ENCODE results near the gene MB21D2. TPM values are rescaled to one million over a fixed set of nuclear protein-coding genes. Genes with fewer than 3 reads are reported as not detected.

The MB21D2 gene
- total and polyA plus RNA-seq, 2 experiments from 2014 or later, result 4.0 to 5.2 TPM

GRCh38 chr3:192831111-192831644 lies 86.5 kb downstream of the MB21D2 start:
- H3K9me3 ChIP-seq (ENCODE audit: low read depth), result no peaks in the 10 kb centered on the region
- no peaks in the 10 kb centered on the region for H3K36me3 ChIP-seq
- no peak overlapping the region for H3K27ac ChIP-seq
- DNase-seq (ENCODE audit: low read depth in 1 of 2, low spot score in 1 of 2), result peak in 1 of 2 donors; percentile 78
- no peak for TF ChIP-seq CTCF (IDR thresholded peaks at IDR 0.05; ENCODE audit: low read depth, low read length)
- H3K27me3 ChIP-seq, result peaks cover 18% of the 10 kb centered on the region
- H3K4me1 ChIP-seq (ENCODE audit: low read depth), result no peaks in the 10 kb centered on the region
- no peak overlapping the region for H3K4me3 ChIP-seq

GRCh38 chr3:192830291-192831110 lies 87.2 kb downstream of the MB21D2 start:
- DNase-seq (ENCODE audit: low read depth in 1 of 2, low spot score in 1 of 2), result no peak
- Histone ChIP-seq H3K9me3 (ENCODE audit: low read depth) (no peaks in the 10 kb centered on the region), H3K27ac (no peak overlapping the region), H3K4me1 (ENCODE audit: low read depth) (no peaks in the 10 kb centered on the region), H3K27me3 (peaks cover 18% of the 10 kb centered on the region), H3K4me3 (no peak overlapping the region), H3K36me3 (no peaks in the 10 kb centered on the region)
- no peak for TF ChIP-seq CTCF (IDR thresholded peaks at IDR 0.05; ENCODE audit: low read depth, low read length)

GRCh38 chr3:192827863-192828594 lies 89.6 kb downstream of the MB21D2 start:
- no peaks in the 10 kb centered on the region for H3K9me3 ChIP-seq (ENCODE audit: low read depth)
- H3K36me3 ChIP-seq, result no peaks in the 10 kb centered on the region
- no peak for TF ChIP-seq CTCF (IDR thresholded peaks at IDR 0.05; ENCODE audit: low read depth, low read length)
- no peak overlapping the region for H3K27ac ChIP-seq
- DNase-seq (ENCODE audit: low read depth in 1 of 2, low spot score in 1 of 2), result no peak
- H3K27me3 ChIP-seq, result peaks cover 13% of the 10 kb centered on the region
- no peak overlapping the region for H3K4me3 ChIP-seq
- H3K4me1 ChIP-seq (ENCODE audit: low read depth), result no peaks in the 10 kb centered on the region

- no peak overlapping the region for H3K4me3 ChIP-seq
- no peak for DNase-seq (ENCODE audit: low read depth in 1 of 2, low spot score in 1 of 2)
- no peak for TF ChIP-seq CTCF (IDR thresholded peaks at IDR 0.05; ENCODE audit: low read depth, low read length)
- H3K36me3 ChIP-seq, result no peaks in the 10 kb centered on the region
- H3K9me3 ChIP-seq (ENCODE audit: low read depth), result no peaks in the 10 kb centered on the region
- peaks cover 13% of the 10 kb centered on the region for H3K27me3 ChIP-seq
- no peak overlapping the region for H3K27ac ChIP-seq
- no peaks in the 10 kb centered on the region for H3K4me1 ChIP-seq (ENCODE audit: low read depth)
Measured at GRCh38 chr3:192827208-192827607, 90.4 kb downstream of the MB21D2 start.

- H3K27me3 ChIP-seq, result peaks cover 17% of the 10 kb centered on the region
Measured at GRCh38 chr3:192826214-192827006, 91.2 kb downstream of the MB21D2 start.

More at GRCh38 chr3:192826214-192827006, 91.2 kb downstream of the MB21D2 start:
- Histone ChIP-seq H3K4me3 (no peak overlapping the region), H3K4me1 (ENCODE audit: low read depth) (no peaks in the 10 kb centered on the region), H3K27ac (no peak overlapping the region), H3K36me3 (no peaks in the 10 kb centered on the region), H3K9me3 (ENCODE audit: low read depth) (no peaks in the 10 kb centered on the region)
- DNase-seq (ENCODE audit: low read depth in 1 of 2, low spot score in 1 of 2), result no peak
- TF ChIP-seq CTCF (IDR thresholded peaks at IDR 0.05; ENCODE audit: low read depth, low read length), result no peak
